NCI-H2196 (cell line): ENCODE results near the gene MOB1A.
A peak's percentile ranks its signal among the peaks of the same experiment; 100 is the strongest.
"Not testable (repeated sequence)": the region's sequence is repeated elsewhere in the genome, so short reads cannot be mapped to it uniquely, and the experiment has no call there.

Experiments
- DNase-seq: peaks from one replicate; lab custom pipeline; 2025; ENCODE audit not compliant: unreplicated experiment; lab: John Stamatoyannopoulos, UW

The MOB1A gene

GRCh38 chr2:74149570-74150319 is 28.9 kb downstream of the MOB1A start:
- DNase-seq: no peak

DNA sequence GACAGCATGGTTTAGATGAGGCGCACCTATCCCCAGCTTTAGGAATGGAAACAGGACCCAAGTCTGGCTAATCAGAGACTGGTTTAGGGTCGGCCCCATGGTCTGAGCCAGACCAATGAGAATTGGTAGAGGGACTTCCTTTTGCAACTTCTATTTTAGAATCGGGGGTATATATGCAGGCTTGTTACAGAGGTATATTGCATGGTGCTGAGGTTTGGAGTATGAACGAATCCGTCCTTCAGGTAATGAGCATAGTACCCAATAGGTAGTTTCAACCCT is 29.5 kb downstream of the MOB1A start:
- DNase-seq: no peak

- DNase-seq: no peak
These were observed 30.0 kb downstream of the MOB1A start for GRCh38 chr2:74148457-74149246.

DNA sequence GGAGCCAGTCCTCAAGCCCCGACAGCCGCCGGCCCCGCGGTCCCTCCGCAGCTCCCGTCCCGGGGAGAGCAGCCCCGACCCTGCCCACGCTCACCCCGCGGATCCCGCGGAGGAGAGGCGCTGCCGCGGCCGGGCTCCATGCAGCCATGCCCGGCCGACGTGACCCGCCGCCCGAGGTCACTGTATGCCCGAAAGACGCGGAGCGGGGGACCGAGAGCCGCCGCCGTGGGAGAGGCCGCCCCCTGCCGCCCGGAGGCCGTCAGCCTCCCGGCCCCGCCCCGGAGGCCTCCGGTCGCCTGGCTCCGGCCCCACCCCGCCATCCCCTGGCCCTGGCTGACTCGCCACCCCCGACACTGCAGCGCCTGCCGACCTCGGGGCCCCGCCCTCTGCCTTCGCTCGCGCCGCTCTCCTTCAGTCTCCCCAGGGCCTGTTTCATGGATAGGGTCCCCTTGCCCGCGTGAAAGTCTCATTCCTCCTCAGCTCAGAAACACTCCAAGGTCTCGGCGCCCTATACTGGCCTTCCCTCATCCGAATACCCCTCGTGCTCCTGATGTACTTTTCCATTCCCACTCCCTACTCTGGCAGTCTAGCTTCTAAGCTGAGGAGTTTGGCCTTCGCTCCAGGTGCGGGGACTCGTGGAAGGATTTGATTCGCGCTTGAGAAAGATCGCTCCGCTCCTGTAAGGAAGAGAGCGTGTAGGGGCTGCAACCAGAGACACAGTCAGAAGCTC is 30.8 kb downstream of the MOB1A start, which contains the start of gene BOLA3:
Gene BOLA3, minus strand, starts transcription at position 186 of the 730 bp plus-strand sequence. Its CDS starts 38 bp downstream, at position 148.
- peak; percentile 66 for DNase-seq

DNA sequence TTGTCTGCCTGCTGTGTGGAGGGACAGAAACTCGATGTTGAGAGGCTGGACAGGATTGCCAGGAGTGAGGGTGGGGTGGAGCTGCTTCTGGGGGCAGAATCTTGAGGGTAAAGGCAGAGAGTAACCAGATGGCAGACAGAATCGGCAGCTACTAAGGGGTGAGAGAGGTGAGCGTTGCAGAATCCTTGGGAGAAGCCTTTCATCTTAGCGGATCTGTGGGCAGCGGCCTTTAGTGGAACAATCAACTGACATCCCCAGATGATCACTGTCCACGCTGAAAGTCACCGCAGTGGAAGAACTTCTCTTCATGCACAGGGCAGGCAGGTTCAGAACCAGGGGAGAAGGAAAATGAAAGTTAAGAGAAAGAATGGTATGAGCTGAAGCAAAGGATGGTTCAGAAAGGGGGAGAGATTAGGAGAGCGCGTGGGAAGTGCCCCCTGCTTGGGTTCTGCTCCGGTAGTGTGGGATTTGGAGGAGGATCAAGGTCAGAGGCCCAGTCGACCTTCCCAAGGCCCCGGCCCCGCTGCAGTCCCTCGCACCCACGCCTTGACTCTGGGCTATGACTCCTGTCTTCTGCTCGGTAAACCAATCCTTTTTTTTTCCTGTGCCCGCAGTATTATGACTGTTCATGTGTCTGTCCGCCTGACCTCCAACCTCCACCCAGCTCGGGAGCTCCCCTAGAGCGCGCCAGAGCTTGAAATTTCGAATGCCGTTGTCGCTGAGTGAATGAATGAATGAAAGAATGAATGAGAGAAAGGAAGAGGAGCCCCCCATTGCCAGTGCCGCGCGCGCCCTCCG is 31.6 kb downstream of the MOB1A start:
- no peak for DNase-seq

DNA sequence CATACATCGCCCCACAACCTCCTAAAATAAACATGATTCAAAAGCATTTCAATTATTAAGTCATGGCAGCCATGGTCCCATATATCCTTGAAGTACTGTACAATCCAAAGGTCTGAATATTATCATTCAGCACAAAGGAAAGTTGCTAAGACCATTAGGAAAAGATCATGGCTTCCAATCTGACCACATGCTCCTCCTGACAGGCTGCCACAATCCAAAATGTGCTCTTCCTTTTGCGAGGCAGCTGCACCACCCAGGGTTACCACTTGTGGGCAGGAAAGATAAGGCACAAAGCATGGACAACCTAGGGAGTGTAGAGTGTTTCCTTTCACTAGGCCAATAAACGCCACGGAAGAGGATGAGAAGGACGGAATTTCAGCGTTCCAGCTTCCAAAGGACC is 36.3 kb downstream of the MOB1A start:
- DNase-seq: peak; percentile 1

DNA sequence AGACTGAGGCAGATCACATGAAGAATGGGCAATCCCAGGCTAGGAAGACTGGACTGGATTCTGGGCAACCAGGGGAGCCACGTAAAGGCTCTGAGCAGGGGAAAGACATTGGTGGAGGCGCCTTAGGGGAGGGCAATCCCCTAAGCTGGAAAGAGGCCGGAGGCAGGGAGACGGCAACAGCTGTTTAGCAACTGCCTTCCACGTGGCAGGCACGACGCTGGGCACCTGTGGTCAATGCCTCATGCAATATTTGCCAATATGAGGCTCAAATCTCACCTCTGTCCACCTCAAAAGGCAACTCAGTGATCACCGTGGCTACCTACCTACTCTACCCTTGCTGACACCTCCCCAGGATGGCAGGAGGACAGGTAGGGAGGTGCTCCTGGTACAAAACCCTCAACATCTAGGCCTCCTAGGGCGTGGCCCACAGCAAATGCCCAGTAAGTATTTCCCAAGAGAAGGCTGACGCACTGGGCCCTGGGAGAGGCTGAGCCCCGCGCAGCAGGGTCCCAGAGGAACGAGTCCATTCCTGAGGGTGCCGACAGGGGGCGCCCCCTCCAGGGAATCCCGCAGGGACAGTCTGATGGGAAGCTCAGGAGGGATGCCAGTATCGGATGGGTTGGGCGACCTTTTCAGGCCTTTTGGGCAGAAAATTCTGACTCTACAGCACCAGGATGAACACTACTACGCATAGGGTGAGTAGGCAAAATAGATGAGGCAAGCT is 39.9 kb downstream of the MOB1A start:
- DNase-seq: no peak

DNA sequence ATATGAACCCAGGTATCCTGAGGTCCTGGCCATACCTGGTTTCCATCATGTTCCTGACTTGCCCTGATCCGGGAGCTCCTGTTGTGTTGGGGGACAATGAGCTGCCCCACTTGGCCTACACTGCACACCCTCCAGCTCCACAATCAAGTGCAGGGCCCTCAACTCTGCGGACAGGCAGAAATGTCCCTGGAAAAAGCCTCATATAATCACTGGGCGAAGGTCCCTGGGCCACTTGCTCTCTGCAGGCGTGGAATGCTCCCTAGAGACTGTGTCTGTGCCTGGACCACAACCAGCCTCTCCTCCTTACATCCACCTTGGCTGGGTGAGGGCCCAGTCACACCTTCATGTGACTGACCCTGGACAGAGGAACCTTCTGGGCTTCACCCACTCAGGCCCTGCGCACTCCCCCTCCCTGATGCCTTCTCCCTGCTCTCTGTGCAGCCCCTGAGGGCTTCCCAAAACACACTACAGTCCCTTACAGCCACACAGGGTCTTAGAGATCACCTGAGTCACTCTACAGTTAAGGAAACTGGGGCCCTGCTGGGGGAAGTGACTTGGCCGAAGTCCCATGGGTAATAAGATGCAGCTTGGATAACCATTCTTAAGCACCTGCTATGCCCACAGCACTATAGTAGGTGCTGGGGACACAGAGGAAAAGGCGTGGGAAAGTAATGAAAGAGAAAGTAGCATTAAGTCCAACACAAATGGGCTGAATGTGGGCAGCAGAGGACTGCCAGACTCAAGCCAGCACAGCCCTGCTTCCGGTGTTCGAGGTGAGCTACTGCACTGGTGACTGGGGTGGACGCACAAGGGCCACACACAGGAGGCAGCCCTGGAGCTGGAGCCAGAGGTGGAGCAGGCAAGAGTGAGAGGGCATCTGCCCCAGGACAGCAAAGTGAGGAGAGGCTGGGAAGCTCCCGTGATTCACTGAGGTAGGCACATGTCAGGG is 40.8 kb downstream of the MOB1A start:
- no peak for DNase-seq

- DNase-seq: no peak
These were observed 46.8 kb downstream of the MOB1A start for GRCh38 chr2:74131901-74132300.

GRCh38 chr2:74130211-74130995 is 48.3 kb downstream of the MOB1A start:
- DNase-seq: no peak

DNA sequence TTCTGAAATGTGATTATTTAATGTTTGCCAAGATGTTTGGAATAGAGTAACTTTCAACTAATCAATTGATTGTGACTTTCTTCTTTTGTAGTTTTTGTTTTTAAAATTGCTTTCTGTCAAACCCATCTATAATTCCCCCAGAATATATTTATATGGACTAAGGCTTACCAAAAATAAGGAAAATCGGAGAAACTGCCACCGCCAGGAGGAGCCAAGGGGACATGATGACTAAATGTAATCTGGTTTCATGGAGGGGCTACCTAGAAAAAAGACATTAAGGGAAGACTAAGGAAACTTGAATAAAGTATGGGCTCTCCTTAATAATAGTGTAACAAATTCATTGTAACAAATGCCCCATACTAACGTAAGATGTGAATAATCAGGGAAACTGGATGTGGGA is 50.5 kb downstream of the MOB1A start:
- DNase-seq: no peak

- DNase-seq: not testable (repeated sequence)
These were observed 54.7 kb downstream of the MOB1A start for GRCh38 chr2:74123955-74124354.

DNA sequence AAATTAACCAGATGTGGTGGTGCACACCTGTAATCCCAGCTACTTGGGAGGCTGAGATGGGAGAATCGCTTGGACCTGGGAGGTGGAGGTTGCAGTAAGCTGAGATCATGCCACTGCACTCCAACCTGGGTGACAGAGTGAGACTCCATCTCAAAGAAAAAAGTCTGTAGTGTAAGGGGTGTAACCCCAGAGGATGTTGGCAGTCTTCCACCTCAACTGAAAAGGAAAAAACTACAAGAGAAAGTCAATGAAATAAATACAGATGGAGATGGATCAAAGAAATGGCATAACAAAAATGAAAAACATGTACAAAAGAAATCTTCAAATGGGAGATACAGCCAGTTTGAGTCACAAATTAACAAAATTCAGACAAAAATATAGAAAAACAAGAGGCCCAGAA is 56.8 kb downstream of the MOB1A start:
- not testable (repeated sequence) for DNase-seq

DNA sequence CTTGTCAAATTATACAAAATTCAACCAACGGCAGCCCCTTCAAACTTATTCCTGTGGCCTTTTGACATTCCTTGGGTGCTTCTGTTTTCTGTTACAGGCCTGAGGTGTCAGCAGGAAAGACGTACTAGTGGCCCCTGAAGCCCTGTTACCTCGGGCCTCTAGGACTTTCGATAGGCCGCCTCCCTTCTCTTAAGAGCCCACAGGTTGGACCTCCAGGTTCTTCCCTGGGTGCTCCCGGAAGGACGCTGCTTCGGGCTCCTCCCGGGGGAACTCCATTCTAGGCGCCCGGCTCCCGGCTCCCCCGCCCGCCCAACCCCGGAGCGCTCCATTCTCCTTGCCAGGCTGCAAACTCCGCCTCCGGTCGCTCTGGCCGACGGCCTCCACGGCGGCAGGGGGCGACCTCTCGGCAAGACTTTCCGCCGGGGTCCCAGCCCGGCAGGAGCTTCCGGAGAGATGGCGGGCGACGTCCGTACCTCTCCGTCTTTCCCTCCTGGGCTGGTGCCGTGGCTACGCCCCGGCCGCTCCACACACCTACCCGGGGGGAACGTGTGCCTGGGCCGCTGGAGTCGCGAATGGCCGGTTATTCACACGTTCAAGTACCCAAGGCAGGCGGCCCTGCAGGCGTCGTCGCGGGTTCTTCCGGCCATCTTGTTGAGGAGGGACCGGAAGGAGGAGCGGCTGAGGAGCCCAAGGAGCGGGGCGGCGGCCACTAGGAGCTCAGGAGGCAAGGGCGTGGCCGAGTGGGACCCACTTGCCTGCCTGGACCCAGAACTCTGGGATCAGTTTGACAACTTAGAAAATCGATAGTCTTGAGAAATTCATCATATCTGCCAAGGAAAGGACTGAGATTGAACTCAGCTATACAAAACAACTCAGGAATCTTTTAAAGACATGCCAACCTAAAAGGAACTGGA is 58.5 kb downstream of the MOB1A start:
- no peak for DNase-seq

DNA sequence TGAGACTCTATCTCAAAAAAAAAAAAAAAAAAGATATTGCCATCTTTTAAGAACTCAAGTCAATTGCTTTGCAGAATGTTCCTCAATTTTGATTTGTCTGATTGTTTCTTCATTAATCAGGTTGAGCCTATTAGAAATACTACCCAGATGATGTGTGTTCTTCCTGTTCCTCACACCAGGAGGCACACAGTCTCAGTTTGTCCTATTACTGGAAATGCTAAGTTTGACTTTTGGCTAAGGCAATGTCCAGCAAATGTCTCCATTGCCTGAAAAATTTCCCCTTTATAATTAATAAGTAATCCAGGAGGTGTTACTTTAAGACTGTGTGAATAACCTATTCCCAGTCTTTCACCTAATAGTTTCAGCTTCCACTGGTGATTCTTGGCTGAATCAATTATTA is 59.3 kb downstream of the MOB1A start:
- no peak for DNase-seq

- no peak for DNase-seq
These were observed 67.3 kb downstream of the MOB1A start for GRCh38 chr2:74111380-74111779.

- DNase-seq: no peak
These were observed 68.1 kb downstream of the MOB1A start for GRCh38 chr2:74110537-74110936.
